Activated CD4-positive, alpha-beta memory T cell treated with anti-CD3 and anti-CD28 coated beads, Interleukin-2, amount 10 ng/mL, durations not matched to agents 7 days and 5 days (primary cell): ENCODE measurements around the gene ZNRD2. TPM values are rescaled to one million over a fixed set of nuclear protein-coding genes. Genes with fewer than 3 reads are reported as not detected.

Experiments used
- CTCF ChIA-PET: fragments of 350-600 bp; sonication (Branson Sonifier 250); formaldehyde crosslinking; loops from one replicate; lab custom pipeline; 2021; ENCODE audit warnings: antibody characterized with exemption, inconsistent platforms; lab: Charles Lee
- POLR2A ChIA-PET: fragments of 350-600 bp; sonication (Branson Sonifier 250); formaldehyde crosslinking; loops from one replicate; lab custom pipeline; 2021; ENCODE audit warnings: antibody characterized with exemption; lab: Charles Lee
- DNase-seq: peaks from one replicate; pipeline ENCODE4 v3.0.0-alpha.2; 2020
- H3K27ac Mint-ChIP-seq: one replicate; pipeline ENCODE4 v1.8.0; 2021; ENCODE audit warnings: mild to moderate bottlenecking, mixed read lengths
- H3K27me3 Mint-ChIP-seq: one replicate; pipeline ENCODE4 v1.8.0; 2021; ENCODE audit warnings: mixed read lengths
- H3K36me3 Mint-ChIP-seq: one replicate; pipeline ENCODE4 v1.8.0; 2021; ENCODE audit warnings: low read depth, mixed read lengths
- H3K4me1 Mint-ChIP-seq: one replicate; pipeline ENCODE4 v1.8.0; 2021; ENCODE audit warnings: mixed read lengths
- H3K4me3 Mint-ChIP-seq: one replicate; pipeline ENCODE4 v1.8.0; 2021; ENCODE audit warnings: mild to moderate bottlenecking, mixed read lengths
- H3K9me3 Mint-ChIP-seq: one replicate; pipeline ENCODE4 v1.8.0; 2021; ENCODE audit warnings: mixed read lengths
- total RNA-seq, 2 experiments: library from RNA; stranded (reverse); gene quantifications; one replicate each; pipeline ENCODE4 v1.2.3, GENCODE V29; 2021

The ZNRD2 gene
- total RNA-seq, 2 experiments from 2014 or later = 25.3 to 27.8 TPM

GRCh38 chr11:65540290-65541092 lies 29.8 kb upstream of the ZNRD2 start:
- ChIA-PET CTCF (interaction anchor here (0.6 to 6.3 kb wide), 32 partner anchors 9 to 277 kb away, joined by 3 to 88 read pairs (median 5); partner anchors contain the start of genes DPF2, EHBP1L1, FAM89B and FRMD8), POLR2A (interaction anchor here (0.8 to 3.7 kb wide), 19 partner anchors 11 to 206 kb away, joined by 3 to 54 read pairs (median 10); partner anchors contain the start of genes EHBP1L1, FAM89B, MALAT1 and NEAT1)
- Mint-ChIP-seq H3K27ac (peak overlapping the region; percentile 74), H3K36me3 (peaks cover 27% of the 10 kb centered on the region), H3K4me1 (peaks cover 30% of the 10 kb centered on the region), H3K9me3 (no peaks in the 10 kb centered on the region), H3K27me3 (no peaks in the 10 kb centered on the region), H3K4me3 (peak overlapping the region; percentile 80)
- DNase-seq = peak; percentile 92

GRCh38 chr11:65541093-65541982 lies 28.9 kb upstream of the ZNRD2 start:
- no peak for DNase-seq
- POLR2A ChIA-PET = interaction anchor here (0.7 to 3.7 kb wide), 19 partner anchors 11 to 677 kb away, joined by 3 to 54 read pairs (median 10); partner anchors contain the start of genes EHBP1L1, FAM89B, MALAT1 and NEAT1
- Mint-ChIP-seq H3K27ac (peak overlapping the region; percentile 70), H3K4me3 (peak overlapping the region; percentile 80), H3K27me3 (no peaks in the 10 kb centered on the region), H3K36me3 (peaks cover 27% of the 10 kb centered on the region), H3K9me3 (no peaks in the 10 kb centered on the region), H3K4me1 (peaks cover 37% of the 10 kb centered on the region)
- CTCF ChIA-PET = interaction anchor here (0.6 to 6.3 kb wide), 27 partner anchors 8 to 207 kb away, joined by 3 to 88 read pairs (median 5); partner anchors contain the start of genes DPF2, EHBP1L1, FAM89B and FRMD8

GRCh38 chr11:65542738-65543390 lies 27.4 kb upstream of the ZNRD2 start:
- CTCF ChIA-PET = interaction anchor here (0.9 to 6.3 kb wide), 7 partner anchors 9 to 126 kb away, joined by 4 to 88 read pairs (median 37); partner anchors contain the start of genes FAM89B and ZNRD2
- Mint-ChIP-seq H3K27me3 (no peaks in the 10 kb centered on the region), H3K4me3 (no peak overlapping the region), H3K36me3 (peaks cover 18% of the 10 kb centered on the region), H3K9me3 (no peaks in the 10 kb centered on the region), H3K4me1 (peaks cover 45% of the 10 kb centered on the region), H3K27ac (peak overlapping the region; percentile 56)
- POLR2A ChIA-PET = interaction anchor here (0.6 to 3.7 kb wide), 6 partner anchors 23 to 1195 kb away, joined by 3 to 26 read pairs (median 6); partner anchors contain the start of genes EHBP1L1 and NEAT1
- no peak for DNase-seq

- Mint-ChIP-seq H3K27me3 (no peaks in the 10 kb centered on the region), H3K4me3 (peak overlapping the region; percentile 73), H3K9me3 (no peaks in the 10 kb centered on the region), H3K36me3 (peaks cover 28% of the 10 kb centered on the region), H3K4me1 (peaks cover 53% of the 10 kb centered on the region), H3K27ac (peak overlapping the region; percentile 82)
- ChIA-PET CTCF (interaction anchor here (0.6 to 1.7 kb wide), 6 partner anchors 16 to 1214 kb away, joined by 3 to 12 read pairs (median 4); partner anchors contain the start of genes EHBP1L1 and KAT5), POLR2A (interaction anchor here (1.2 to 3.4 kb wide), 10 partner anchors 9 to 70 kb away, joined by 4 to 21 read pairs (median 9); partner anchors contain the start of genes EHBP1L1, PCNX3 and ZNRD2)
- no peak for DNase-seq
Observed at GRCh38 chr11:65545853-65546216, 24.4 kb upstream of the ZNRD2 start.

GRCh38 chr11:65546217-65546958 lies 23.9 kb upstream of the ZNRD2 start:
- Mint-ChIP-seq H3K36me3 (peaks cover 30% of the 10 kb centered on the region), H3K27me3 (no peaks in the 10 kb centered on the region)
- CTCF ChIA-PET = interaction anchor here (0.6 to 1.7 kb wide), 11 partner anchors 16 to 1215 kb away, joined by 3 to 12 read pairs (median 3); partner anchors contain the start of gene EHBP1L1

GRCh38 chr11:65547446-65548125 lies 22.7 kb upstream of the ZNRD2 start:
- peak overlapping the region; percentile 58 for H3K27ac Mint-ChIP-seq
- ChIA-PET POLR2A (interaction anchor here (0.8 to 3.4 kb wide), 9 partner anchors 9 to 68 kb away, joined by 3 to 21 read pairs (median 9); partner anchors contain the start of genes EHBP1L1, PCNX3, SCYL1 and ZNRD2), CTCF (interaction anchor here (0.6 to 1.7 kb wide), 8 partner anchors 24 to 408 kb away, joined by 3 to 12 read pairs (median 3); partner anchors contain the start of gene EHBP1L1)
- H3K9me3 Mint-ChIP-seq = no peaks in the 10 kb centered on the region
- peak overlapping the region; percentile 73 for H3K4me3 Mint-ChIP-seq
- no peaks in the 10 kb centered on the region for H3K27me3 Mint-ChIP-seq
- H3K36me3 Mint-ChIP-seq = peaks cover 39% of the 10 kb centered on the region
- peaks cover 58% of the 10 kb centered on the region for H3K4me1 Mint-ChIP-seq
- DNase-seq = no peak

More at GRCh38 chr11:65546217-65546958, 23.9 kb upstream of the ZNRD2 start:
- Mint-ChIP-seq H3K9me3 (no peaks in the 10 kb centered on the region), H3K4me3 (peak overlapping the region; percentile 73), H3K27ac (peak overlapping the region; percentile 82), H3K4me1 (peaks cover 51% of the 10 kb centered on the region)
- peak; percentile 98 for DNase-seq
- POLR2A ChIA-PET = interaction anchor here (0.7 to 3.4 kb wide), 17 partner anchors 9 to 123 kb away, joined by 3 to 21 read pairs (median 5); partner anchors contain the start of genes EHBP1L1, NEAT1, PCNX3 and SCYL1

GRCh38 chr11:65548395-65548794 lies 21.9 kb upstream of the ZNRD2 start:
- Mint-ChIP-seq H3K9me3 (no peaks in the 10 kb centered on the region), H3K27ac (peak overlapping the region; percentile 58), H3K36me3 (peaks cover 36% of the 10 kb centered on the region), H3K4me1 (peaks cover 63% of the 10 kb centered on the region), H3K4me3 (peak overlapping the region; percentile 30), H3K27me3 (no peaks in the 10 kb centered on the region)
- CTCF ChIA-PET = interaction anchor here (1.7 kb wide), 2 partner anchors 8 to 46 kb away, joined by 3 to 7 read pairs; no protein-coding TSS in a partner anchor
- POLR2A ChIA-PET = interaction anchor here (0.6 to 1.3 kb wide), 6 partner anchors 16 to 27 kb away, joined by 3 to 5 read pairs (median 3); partner anchors contain the start of genes EHBP1L1, FAM89B and ZNRD2
- no peak for DNase-seq

- H3K9me3 Mint-ChIP-seq = no peaks in the 10 kb centered on the region
- ChIA-PET CTCF (interaction anchor here (1.7 kb wide), 2 partner anchors 9 to 45 kb away, joined by 3 to 7 read pairs; no protein-coding TSS in a partner anchor), POLR2A (interaction anchor here (0.6 to 1.3 kb wide), 6 partner anchors 16 to 27 kb away, joined by 3 to 5 read pairs (median 3); partner anchors contain the start of genes EHBP1L1, FAM89B and ZNRD2)
- H3K36me3 Mint-ChIP-seq = peaks cover 34% of the 10 kb centered on the region
- no peak overlapping the region for H3K27ac Mint-ChIP-seq
- H3K27me3 Mint-ChIP-seq = no peaks in the 10 kb centered on the region
- H3K4me3 Mint-ChIP-seq = no peak overlapping the region
- DNase-seq = no peak
- H3K4me1 Mint-ChIP-seq = peaks cover 63% of the 10 kb centered on the region
Observed at GRCh38 chr11:65549096-65549495, 21.2 kb upstream of the ZNRD2 start.

- CTCF ChIA-PET = interaction anchor here (0.6 to 4.3 kb wide), 15 partner anchors 8 to 194 kb away, joined by 3 to 41 read pairs (median 3); partner anchors contain the start of genes EHBP1L1, FAM89B, SCYL1 and SLC25A45
- Mint-ChIP-seq H3K4me3 (no peak overlapping the region), H3K36me3 (peaks cover 24% of the 10 kb centered on the region), H3K9me3 (no peaks in the 10 kb centered on the region), H3K27me3 (no peaks in the 10 kb centered on the region), H3K27ac (peak overlapping the region; percentile 31), H3K4me1 (peaks cover 70% of the 10 kb centered on the region)
- peak; percentile 73 for DNase-seq
- POLR2A ChIA-PET = interaction anchor here (0.8 to 3.6 kb wide), 9 partner anchors 11 to 131 kb away, joined by 3 to 19 read pairs (median 8); partner anchors contain the start of genes SCYL1 and ZNRD2
Observed at GRCh38 chr11:65551572-65552387, 18.5 kb upstream of the ZNRD2 start.
